Mucosa of descending colon (tissue), 3 donors: ENCODE data around the gene CHKB. TPM values are rescaled to one million over a fixed set of nuclear protein-coding genes. Genes with fewer than 3 reads are reported as not detected.

ENCODE experiments used
- ATAC-seq: fragments of 200-7000 bp; cut with Tn5 transposase; one replicate; pipeline ENCODE4 v1.9.1; 2020; ENCODE audit warnings: mild to moderate bottlenecking, moderate library complexity
- DNase-seq, 3 donors: peaks; one replicate each; pipeline ENCODE4 v3.0.0-alpha.2; 2020
- H3K36me3 ChIP-seq: fragments of 200-600 bp; one replicate; pipeline ENCODE4 v1.8.0; 2021; ENCODE audit warnings: low read depth, mild to moderate bottlenecking
- H3K4me1 ChIP-seq: fragments of 200-600 bp; one replicate; pipeline ENCODE4 v1.8.0; 2021; ENCODE audit warnings: low read depth, mild to moderate bottlenecking
- H3K4me3 ChIP-seq: fragments of 200-600 bp; one replicate; pipeline ENCODE4 v1.8.0; 2021; ENCODE audit warnings: mild to moderate bottlenecking
- H3K9me3 ChIP-seq: fragments of 200-600 bp; one replicate; pipeline ENCODE4 v1.8.0; 2021; ENCODE audit warnings: mild to moderate bottlenecking
- intact Hi-C, 2 donors: fragments of 100-400 bp; cut with DNase I in 1 of 2; cut with micrococcal nuclease in 1 of 2; formaldehyde crosslinking; loops; one replicate each; pipeline versions ENCODE4 v1.11.0 to v1.11.1; 2022; cut with DNase I, micrococcal nuclease
- total RNA-seq, 3 donors: library from RNA; stranded (reverse); fragmentation: NEBNext Ultra II Directional in 2 of 3; extraction: Animal tissue kit (Norgen Biotek cat#: 25700) in 2 of 3; gene quantifications; one replicate each; pipeline versions ENCODE4 v1.2.1 to v1.2.4, GENCODE V29; 2021 to 2023
- TF ChIP-seq, protein P1 (sequence below): fragments of 200-600 bp; IDR thresholded peaks from one replicate; pipeline ENCODE4 v1.8.0; 2022; ENCODE audit warnings: antibody characterized with exemption, mild to moderate bottlenecking
- donor health status: DM: no; HTN: no; CAD: no; lungs with moderate emphysema.
- donor health status: DM: no; HTN: no; CAD: no.
- donor health status: DM: no; HTN: yes; CAD: no.

CHKB gene
- total RNA-seq, 3 donors from 2014 or later = 79.9 to 95.0 (median 80.9) TPM

DNA sequence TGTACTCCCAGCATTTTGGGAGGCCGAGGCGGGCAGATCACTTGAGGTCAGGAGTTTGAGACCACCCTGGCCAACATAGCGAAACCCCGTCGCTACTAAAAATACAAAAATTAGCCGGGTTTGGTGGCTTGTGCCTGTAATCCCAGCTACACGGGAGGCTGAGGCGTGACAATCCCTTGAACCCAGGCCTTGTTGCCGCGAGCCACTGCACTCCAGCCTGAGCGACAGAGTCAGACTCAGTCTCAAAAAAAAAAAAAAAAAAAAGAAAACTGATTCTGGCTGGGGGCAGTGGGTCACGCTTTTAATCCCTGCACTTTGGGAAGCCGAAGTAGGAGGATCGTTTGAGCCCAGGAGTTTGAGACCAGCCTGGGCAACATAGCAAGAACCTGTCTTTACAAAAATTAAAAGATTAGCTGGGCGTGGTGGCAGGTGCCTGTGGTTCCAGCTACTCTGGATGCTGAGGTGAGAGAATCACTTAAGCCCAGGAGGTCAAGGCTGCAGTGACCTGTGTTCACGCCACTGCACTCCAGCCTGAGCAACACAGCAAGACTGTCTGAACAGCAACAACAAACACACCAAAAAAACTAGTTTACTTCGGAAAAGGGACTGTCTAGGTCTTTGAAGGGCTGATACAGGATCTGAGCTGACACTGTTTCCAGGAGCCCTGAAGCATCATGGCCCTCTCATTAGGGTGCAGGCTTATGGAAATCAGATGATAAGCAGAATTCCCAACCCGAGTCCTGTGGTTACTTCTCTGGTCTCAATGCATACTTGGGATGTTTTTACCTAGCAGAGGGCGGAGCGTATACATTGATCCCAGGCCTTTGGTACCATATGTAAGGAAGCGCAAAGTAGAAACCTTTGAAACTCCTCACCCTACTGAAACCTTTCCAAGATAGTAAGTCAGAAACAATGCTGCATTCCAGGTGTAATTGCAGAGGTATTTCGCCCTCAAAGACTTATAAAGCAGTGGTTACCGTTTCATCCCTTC, 1.8 kb upstream of the CHKB start:
- DNase-seq (no peak), ATAC-seq (no peak)
- H3K4me1 ChIP-seq = peaks cover 10% of the 10 kb centered on the region
- TF ChIP-seq, protein P1, sequence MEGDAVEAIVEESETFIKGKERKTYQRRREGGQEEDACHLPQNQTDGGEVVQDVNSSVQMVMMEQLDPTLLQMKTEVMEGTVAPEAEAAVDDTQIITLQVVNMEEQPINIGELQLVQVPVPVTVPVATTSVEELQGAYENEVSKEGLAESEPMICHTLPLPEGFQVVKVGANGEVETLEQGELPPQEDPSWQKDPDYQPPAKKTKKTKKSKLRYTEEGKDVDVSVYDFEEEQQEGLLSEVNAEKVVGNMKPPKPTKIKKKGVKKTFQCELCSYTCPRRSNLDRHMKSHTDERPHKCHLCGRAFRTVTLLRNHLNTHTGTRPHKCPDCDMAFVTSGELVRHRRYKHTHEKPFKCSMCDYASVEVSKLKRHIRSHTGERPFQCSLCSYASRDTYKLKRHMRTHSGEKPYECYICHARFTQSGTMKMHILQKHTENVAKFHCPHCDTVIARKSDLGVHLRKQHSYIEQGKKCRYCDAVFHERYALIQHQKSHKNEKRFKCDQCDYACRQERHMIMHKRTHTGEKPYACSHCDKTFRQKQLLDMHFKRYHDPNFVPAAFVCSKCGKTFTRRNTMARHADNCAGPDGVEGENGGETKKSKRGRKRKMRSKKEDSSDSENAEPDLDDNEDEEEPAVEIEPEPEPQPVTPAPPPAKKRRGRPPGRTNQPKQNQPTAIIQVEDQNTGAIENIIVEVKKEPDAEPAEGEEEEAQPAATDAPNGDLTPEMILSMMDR = no peak
- no peaks in the 10 kb centered on the region for H3K9me3 ChIP-seq
- H3K4me3 ChIP-seq = no peak overlapping the region
- H3K36me3 ChIP-seq = no peaks in the 10 kb centered on the region
- intact Hi-C loops = no loop called here

DNA sequence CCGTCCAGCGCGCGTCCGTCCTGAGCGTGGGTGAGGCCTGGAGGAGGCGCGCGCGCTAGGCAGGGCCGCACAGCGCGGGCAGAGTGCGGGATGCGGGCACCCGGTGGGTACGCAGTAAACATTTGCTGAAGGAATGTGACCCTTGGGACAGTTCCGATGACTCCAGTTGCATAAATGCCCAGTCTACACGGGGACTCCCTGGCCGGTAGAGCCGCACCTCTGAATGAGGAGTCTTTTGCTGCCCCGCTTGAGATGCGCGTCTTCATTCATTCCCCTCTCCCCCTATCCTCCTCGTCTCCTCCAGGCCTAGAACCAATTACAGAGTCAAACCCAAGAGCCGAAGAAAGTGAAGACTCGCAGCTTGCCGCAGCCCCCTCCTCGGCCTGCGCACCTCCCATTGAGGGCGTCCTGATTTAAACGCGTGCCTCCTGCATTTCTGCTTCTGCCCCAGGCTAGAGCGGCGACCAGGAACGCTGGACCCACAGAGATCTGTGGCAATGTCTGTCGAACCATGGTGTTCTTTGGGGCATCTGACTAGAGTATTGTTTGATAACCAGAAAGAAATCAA, 729 bp upstream of the CHKB start:
- H3K4me3 ChIP-seq = peak overlapping the region; percentile 74
- intact Hi-C loops = no loop called here
- TF ChIP-seq, protein P1 = no peak
- ATAC-seq (peak; percentile 41), DNase-seq (no peak)
- peaks cover 12% of the 10 kb centered on the region for H3K4me1 ChIP-seq
- H3K36me3 ChIP-seq = no peaks in the 10 kb centered on the region
- H3K9me3 ChIP-seq = no peaks in the 10 kb centered on the region

DNA sequence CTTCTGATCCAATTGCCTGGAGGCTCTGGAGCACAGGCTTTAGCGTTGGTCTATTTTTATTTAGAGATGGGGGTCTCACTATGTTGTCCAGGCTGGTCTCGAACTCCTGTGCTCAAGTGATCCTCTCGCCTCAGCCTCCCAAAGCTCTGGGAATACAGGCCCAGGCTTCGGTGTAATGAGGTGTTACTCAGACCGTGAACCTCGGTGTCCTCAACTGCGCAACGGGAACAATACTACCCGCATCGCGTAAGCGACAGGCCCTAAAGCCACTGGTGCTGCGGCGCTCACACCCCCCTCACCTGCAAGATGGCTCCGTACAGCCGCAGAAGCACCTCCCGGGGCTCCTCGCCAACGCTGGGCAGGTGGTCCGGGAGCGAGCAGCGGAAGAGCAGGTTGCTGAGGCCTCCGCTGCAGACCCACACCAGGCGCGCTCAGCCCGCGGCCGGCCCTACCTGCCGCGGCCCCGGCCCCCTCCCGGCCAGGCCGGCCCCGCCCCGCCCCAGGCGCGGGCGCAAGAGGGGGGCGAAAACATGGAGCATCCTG, 628 bp downstream of the CHKB start:
- TF ChIP-seq, protein P1 = no peak
- Histone ChIP-seq H3K36me3 (no peaks in the 10 kb centered on the region), H3K4me3 (peak overlapping the region; percentile 74), H3K4me1 (peaks cover 12% of the 10 kb centered on the region), H3K9me3 (no peaks in the 10 kb centered on the region)
- no peak for DNase-seq
- ATAC-seq = peak; percentile 1
- intact Hi-C loops = no loop called here

DNA sequence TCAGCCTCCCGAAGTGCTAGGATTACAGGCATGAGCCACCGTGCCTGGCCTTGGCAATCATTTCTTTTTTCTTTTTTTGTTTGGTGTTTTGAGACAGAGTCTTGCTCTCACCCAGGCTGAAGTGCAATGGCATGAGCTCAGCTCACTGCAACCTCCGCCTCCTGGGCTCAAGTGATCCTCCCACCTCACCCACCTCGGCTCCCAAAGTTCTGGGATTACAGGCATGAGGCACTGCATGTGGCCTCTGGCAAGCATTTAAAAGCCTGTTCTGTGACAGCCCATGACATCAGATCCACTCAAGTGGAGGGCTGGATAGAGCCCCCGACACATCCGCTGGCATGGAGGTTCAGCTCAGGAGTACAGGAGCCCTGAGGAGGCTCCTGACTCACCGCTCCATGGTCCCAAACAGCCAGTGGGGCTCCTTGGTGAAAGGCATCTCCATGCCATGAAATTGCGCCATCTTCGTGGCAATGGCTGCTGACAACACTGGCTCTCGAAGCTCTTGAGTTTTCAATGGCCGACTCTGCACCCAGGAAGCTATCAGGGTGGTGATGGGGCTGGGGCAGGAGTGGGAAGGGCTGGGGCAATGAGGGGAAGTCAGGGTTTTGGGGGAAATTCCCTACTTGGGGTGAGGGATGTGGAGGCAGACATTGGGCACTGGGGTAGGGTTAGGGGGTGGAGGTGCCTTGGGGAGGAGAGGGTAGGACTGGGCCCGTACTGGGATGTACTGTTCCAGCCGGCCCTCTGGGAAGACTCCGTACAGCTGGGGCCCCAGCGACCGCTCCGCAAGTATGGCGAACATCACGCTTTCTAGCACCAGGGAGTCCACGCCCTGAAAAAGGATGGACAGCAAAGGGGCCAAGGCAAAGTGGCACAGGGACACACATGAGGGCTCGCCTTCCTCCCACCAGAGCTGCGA, 1.4 kb downstream of the CHKB start:
- no peak for ATAC-seq
- Histone ChIP-seq H3K9me3 (no peaks in the 10 kb centered on the region), H3K36me3 (no peaks in the 10 kb centered on the region), H3K4me3 (no peak overlapping the region), H3K4me1 (peaks cover 12% of the 10 kb centered on the region)
- DNase-seq = no peak
- TF ChIP-seq, protein P1 = no peak
- intact Hi-C loops = no loop called here

DNA sequence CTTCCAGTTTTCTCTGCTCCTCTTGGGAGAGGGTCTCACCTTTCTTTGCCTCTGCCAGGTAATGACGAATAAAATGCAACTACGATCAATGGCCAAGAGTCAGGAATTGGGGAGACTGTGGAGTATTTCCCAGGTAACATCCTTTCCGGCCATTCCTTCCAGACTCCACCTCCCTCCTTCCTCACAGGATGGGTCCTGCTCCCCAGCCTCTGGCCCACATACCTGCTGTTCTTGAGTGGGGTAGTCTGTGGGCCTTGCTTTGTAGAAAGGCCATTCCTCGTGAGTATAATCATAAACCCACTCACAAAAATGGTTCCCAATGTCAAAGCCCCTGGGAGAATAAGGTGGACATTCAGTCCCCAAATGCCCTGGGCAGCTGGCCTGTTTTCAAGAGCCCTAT, 2.9 kb downstream of the CHKB start:
- peaks cover 12% of the 10 kb centered on the region for H3K4me1 ChIP-seq
- ATAC-seq = no peak
- TF ChIP-seq, protein P1 = no peak
- no peaks in the 10 kb centered on the region for H3K9me3 ChIP-seq
- no peak for DNase-seq
- H3K4me3 ChIP-seq = no peak overlapping the region
- no peaks in the 10 kb centered on the region for H3K36me3 ChIP-seq
- intact Hi-C loops = no loop called here
